Astrocyte (in vitro differentiated cells and primary cell): ENCODE measurements around the gene ALPP. TPM values are rescaled to one million over a fixed set of nuclear protein-coding genes. Genes with fewer than 3 reads are reported as not detected.

Experiments
- DNase-seq: peaks from one replicate; pipeline ENCODE4 v3.0.0-alpha.2; 2010; ENCODE audit warnings: low read depth
- FAIRE-seq: peaks from 2 replicates; lab custom pipeline; 2011; peaks lifted over from hg19 to GRCh38; lab: Jason Lieb, UNC
- H2AFZ ChIP-seq: 2 replicates; pipeline ENCODE4 v1.6.0; 2012; ENCODE audit warnings: low read depth, low read length, inconsistent platforms
- H3K27ac ChIP-seq: 2 replicates; pipeline ENCODE4 v1.5.1; 2011; ENCODE audit warnings: low read depth, low read length, inconsistent platforms
- H3K27me3 ChIP-seq: 2 replicates; pipeline ENCODE4 v1.6.0; 2011; ENCODE audit warnings: low read length, inconsistent platforms; ENCODE audit not compliant: insufficient read depth
- H3K36me3 ChIP-seq: 2 replicates; pipeline ENCODE4 v1.5.1; 2011; ENCODE audit warnings: low read length, inconsistent platforms; ENCODE audit not compliant: insufficient read depth
- H3K4me1 ChIP-seq: 2 replicates; pipeline ENCODE4 v1.5.1; 2011; ENCODE audit warnings: low read length, inconsistent platforms; ENCODE audit not compliant: insufficient read depth
- H3K4me2 ChIP-seq: 2 replicates; pipeline ENCODE4 v1.6.0; 2012; ENCODE audit warnings: low read length, inconsistent platforms
- H3K4me3 ChIP-seq: 2 replicates; pipeline ENCODE4 v1.5.1; 2011; ENCODE audit warnings: low read depth, mild to moderate bottlenecking, low read length, inconsistent platforms; ENCODE audit not compliant: insufficient read depth
- H3K79me2 ChIP-seq: 2 replicates; pipeline ENCODE4 v1.6.0; 2012; ENCODE audit warnings: mild to moderate bottlenecking, low read length, inconsistent platforms; ENCODE audit not compliant: insufficient read depth
- H3K9ac ChIP-seq: 2 replicates; pipeline ENCODE4 v1.6.0; 2012; ENCODE audit warnings: mild to moderate bottlenecking, low read length, inconsistent platforms
- H3K9me3 ChIP-seq: 2 replicates; pipeline ENCODE4 v1.5.1; 2012; ENCODE audit warnings: low read depth, mild to moderate bottlenecking, low read length, inconsistent platforms; ENCODE audit not compliant: insufficient read depth
- H4K20me1 ChIP-seq: 2 replicates; pipeline ENCODE4 v1.6.0; 2012; ENCODE audit warnings: low read length, inconsistent platforms; ENCODE audit not compliant: insufficient read depth
- H3K27ac Mint-ChIP-seq: one replicate; pipeline ENCODE4 v1.8.0; 2021; ENCODE audit warnings: mild to moderate bottlenecking, mixed read lengths; ENCODE audit not compliant: unreplicated experiment
- H3K27me3 Mint-ChIP-seq: one replicate; pipeline ENCODE4 v1.8.0; 2021; ENCODE audit warnings: low read depth, mixed read lengths; ENCODE audit not compliant: unreplicated experiment
- H3K36me3 Mint-ChIP-seq: one replicate; pipeline ENCODE4 v1.8.0; 2021; ENCODE audit warnings: low read depth, mixed read lengths; ENCODE audit not compliant: unreplicated experiment
- H3K4me1 Mint-ChIP-seq: one replicate; pipeline ENCODE4 v1.8.0; 2021; ENCODE audit warnings: low read depth, mixed read lengths; ENCODE audit not compliant: unreplicated experiment
- H3K4me3 Mint-ChIP-seq: one replicate; pipeline ENCODE4 v1.8.0; 2021; ENCODE audit warnings: mild to moderate bottlenecking, moderate library complexity, mixed read lengths; ENCODE audit not compliant: unreplicated experiment
- H3K9me3 Mint-ChIP-seq: one replicate; pipeline ENCODE4 v1.8.0; 2021; ENCODE audit warnings: mild to moderate bottlenecking, mixed read lengths; ENCODE audit not compliant: unreplicated experiment
- EZH2 ChIP-seq: IDR thresholded peaks from 2 replicates; pipeline ENCODE4 v1.6.1; 2012; ENCODE audit warnings: mild to moderate bottlenecking, low read length, inconsistent platforms; ENCODE audit not compliant: insufficient read depth
- total RNA-seq: library from RNA; stranded (reverse); gene quantifications from 2 replicates; pipeline ENCODE4 v1.2.1, GENCODE V29; 2021
- TF ChIP-seq, protein P1 (sequence below): IDR thresholded peaks from 2 replicates; pipeline ENCODE4 v1.5.1; 2011; ENCODE audit warnings: low read depth, mild to moderate bottlenecking, inconsistent platforms, low read length, moderate library complexity; ENCODE audit not compliant: insufficient read depth

The ALPP gene
- total RNA-seq, 1 donor from 2014 or later: 0.32 TPM

DNA sequence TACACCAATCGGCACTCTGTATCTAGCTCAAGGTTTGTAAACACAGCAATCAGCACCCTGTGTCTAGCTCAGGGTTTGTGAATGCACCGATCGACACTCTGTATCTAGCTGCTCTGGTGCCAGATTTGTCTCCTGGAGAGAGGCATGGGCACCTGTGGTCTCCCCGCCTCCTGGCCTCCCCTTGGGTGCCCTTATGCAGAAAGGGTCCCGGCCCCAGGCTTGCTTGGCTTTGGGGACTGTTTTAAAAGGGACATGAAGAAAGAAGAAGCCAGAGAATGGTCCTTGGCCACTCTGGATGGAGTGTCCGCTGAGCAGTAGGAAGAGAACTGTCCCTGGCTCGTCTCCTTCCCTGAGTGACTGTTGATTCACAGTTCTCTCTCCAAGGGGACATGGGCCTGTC is 11.5 kb upstream of the ALPP start:
- TF ChIP-seq, protein P1, sequence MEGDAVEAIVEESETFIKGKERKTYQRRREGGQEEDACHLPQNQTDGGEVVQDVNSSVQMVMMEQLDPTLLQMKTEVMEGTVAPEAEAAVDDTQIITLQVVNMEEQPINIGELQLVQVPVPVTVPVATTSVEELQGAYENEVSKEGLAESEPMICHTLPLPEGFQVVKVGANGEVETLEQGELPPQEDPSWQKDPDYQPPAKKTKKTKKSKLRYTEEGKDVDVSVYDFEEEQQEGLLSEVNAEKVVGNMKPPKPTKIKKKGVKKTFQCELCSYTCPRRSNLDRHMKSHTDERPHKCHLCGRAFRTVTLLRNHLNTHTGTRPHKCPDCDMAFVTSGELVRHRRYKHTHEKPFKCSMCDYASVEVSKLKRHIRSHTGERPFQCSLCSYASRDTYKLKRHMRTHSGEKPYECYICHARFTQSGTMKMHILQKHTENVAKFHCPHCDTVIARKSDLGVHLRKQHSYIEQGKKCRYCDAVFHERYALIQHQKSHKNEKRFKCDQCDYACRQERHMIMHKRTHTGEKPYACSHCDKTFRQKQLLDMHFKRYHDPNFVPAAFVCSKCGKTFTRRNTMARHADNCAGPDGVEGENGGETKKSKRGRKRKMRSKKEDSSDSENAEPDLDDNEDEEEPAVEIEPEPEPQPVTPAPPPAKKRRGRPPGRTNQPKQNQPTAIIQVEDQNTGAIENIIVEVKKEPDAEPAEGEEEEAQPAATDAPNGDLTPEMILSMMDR: no peak
- no peak for TF ChIP-seq EZH2
- Mint-ChIP-seq H3K9me3 (peaks cover under 1% of the 10 kb centered on the region), H3K4me1 (peaks cover 11% of the 10 kb centered on the region), H3K27me3 (peaks cover 7% of the 10 kb centered on the region), H3K36me3 (no peaks in the 10 kb centered on the region), H3K4me3 (no peak overlapping the region), H3K27ac (no peak overlapping the region)
- Histone ChIP-seq H4K20me1 (no peaks in the 10 kb centered on the region), H3K9ac (no peak overlapping the region), H3K36me3 (no peaks in the 10 kb centered on the region), H3K4me2 (no peak overlapping the region), H2AFZ (no peak overlapping the region), H3K4me3 (no peak overlapping the region), H3K27me3 (peaks cover 3% of the 10 kb centered on the region), H3K79me2 (no peaks in the 10 kb centered on the region), H3K27ac (no peak overlapping the region), H3K4me1 (peaks cover 5% of the 10 kb centered on the region), H3K9me3 (no peaks in the 10 kb centered on the region)
- no peak for FAIRE-seq
- DNase-seq: no peak

DNA sequence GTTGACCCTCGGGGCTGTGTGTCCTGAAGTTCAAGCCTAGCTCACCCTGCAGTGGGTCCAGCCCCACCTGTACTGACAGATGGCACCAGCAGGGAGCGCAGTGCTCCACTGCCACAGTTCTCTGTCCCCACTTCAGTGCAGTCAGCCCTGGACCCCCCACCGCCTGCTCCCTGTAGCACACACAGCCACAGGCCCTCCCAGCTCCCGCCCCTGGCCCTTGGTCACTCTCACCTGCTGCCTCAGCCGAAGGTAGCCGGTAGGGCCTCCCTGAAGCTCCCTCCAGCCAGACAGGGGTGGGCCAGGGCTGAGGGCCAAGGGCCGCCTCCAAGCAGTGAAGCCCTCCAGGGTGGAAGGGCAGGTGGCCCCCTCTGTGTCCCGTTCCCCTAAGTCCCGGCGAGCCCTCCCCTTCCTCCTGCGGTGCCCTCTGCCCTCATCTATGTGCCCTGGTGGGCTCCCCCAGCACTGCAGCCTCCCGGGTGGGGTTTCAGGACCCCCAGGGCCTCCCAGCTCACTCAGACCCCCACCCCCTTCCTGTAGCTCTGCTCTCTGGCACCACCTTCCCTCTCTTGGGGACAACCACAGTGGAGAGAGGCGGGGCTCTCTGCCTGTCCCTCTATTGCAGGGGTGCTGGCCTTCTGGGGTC is 10.8 kb upstream of the ALPP start:
- Histone ChIP-seq H3K79me2 (no peaks in the 10 kb centered on the region), H4K20me1 (no peaks in the 10 kb centered on the region), H3K27me3 (peaks cover 3% of the 10 kb centered on the region), H3K4me1 (peaks cover 5% of the 10 kb centered on the region), H3K9me3 (no peaks in the 10 kb centered on the region), H3K4me3 (no peak overlapping the region), H3K36me3 (no peaks in the 10 kb centered on the region), H3K27ac (no peak overlapping the region), H3K4me2 (no peak overlapping the region), H3K9ac (no peak overlapping the region), H2AFZ (no peak overlapping the region)
- FAIRE-seq (no peak), DNase-seq (no peak)
- no peak overlapping the region for H3K4me3 Mint-ChIP-seq
- no peak overlapping the region for H3K27ac Mint-ChIP-seq
- no peaks in the 10 kb centered on the region for H3K36me3 Mint-ChIP-seq
- peaks cover 3% of the 10 kb centered on the region for H3K27me3 Mint-ChIP-seq
- H3K9me3 Mint-ChIP-seq: no peaks in the 10 kb centered on the region
- TF ChIP-seq, protein P1: no peak
- TF ChIP-seq EZH2: no peak
- H3K4me1 Mint-ChIP-seq: peaks cover 11% of the 10 kb centered on the region

DNA sequence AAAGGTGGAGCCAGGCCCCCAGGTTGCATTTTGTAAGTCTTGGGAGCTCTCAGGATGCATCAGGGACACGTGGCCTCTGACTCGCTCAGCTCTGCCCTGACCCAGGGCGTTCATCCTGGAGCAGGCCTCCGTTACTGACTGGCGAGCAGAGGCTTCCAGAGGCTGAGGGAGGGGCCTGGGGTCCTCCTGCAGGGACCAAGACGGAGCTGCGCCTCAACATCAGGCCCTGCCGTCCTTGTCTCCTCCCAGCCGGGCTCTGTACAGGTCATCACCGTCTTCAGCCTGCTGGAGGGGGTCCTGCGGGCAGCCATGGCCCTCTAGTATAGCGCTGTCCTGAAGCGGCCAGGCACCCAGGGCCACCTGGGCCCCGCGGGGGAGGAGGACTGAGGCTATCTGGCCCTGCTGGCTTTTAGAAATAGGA is 10.2 kb upstream of the ALPP start:
- TF ChIP-seq, protein P1: no peak
- no peak for TF ChIP-seq EZH2
- peaks cover 3% of the 10 kb centered on the region for H3K27me3 Mint-ChIP-seq
- DNase-seq: no peak
- H3K27me3 ChIP-seq: peaks cover 3% of the 10 kb centered on the region
- H3K36me3 ChIP-seq: no peaks in the 10 kb centered on the region
- no peak overlapping the region for H3K4me2 ChIP-seq
- H3K27ac Mint-ChIP-seq: no peak overlapping the region
- no peak overlapping the region for H3K4me3 Mint-ChIP-seq
- no peak for FAIRE-seq
- H3K79me2 ChIP-seq: no peaks in the 10 kb centered on the region
- H3K9ac ChIP-seq: no peak overlapping the region
- H3K9me3 Mint-ChIP-seq: no peaks in the 10 kb centered on the region
- no peak overlapping the region for H3K4me3 ChIP-seq
- H3K4me1 Mint-ChIP-seq: peaks cover 11% of the 10 kb centered on the region
- H4K20me1 ChIP-seq: no peaks in the 10 kb centered on the region
- no peaks in the 10 kb centered on the region for H3K9me3 ChIP-seq
- H3K4me1 ChIP-seq: peaks cover 5% of the 10 kb centered on the region
- H2AFZ ChIP-seq: no peak overlapping the region
- H3K36me3 Mint-ChIP-seq: no peaks in the 10 kb centered on the region
- H3K27ac ChIP-seq: no peak overlapping the region
